ENCODE data around the gene CRABP1.
A peak's percentile ranks its signal among the peaks of the same experiment; 100 is the strongest.

Gene CRABP1

GRCh38 chr15:78340231-78341056 is at the start of gene CRABP1:
Gene CRABP1 (plus strand): TSS chr15:78340353. CDS start chr15:78340429, 76 bp downstream.
- no peak for DNase-seq (ENCODE audit: low read depth in 2 of 2, low spot score in 1 of 2)

- no peak for DNase-seq (ENCODE audit: low read depth in 2 of 2, low spot score in 1 of 2)
Observed at GRCh38 chr15:78291052-78291451, 49.1 kb upstream of the CRABP1 start.

GRCh38 chr15:78291698-78292097 is 48.5 kb upstream of the CRABP1 start:
- no peak for DNase-seq (ENCODE audit: low read depth in 2 of 2, low spot score in 1 of 2)

- no peak for DNase-seq (ENCODE audit: low read depth in 2 of 2, low spot score in 1 of 2)
Observed at GRCh38 chr15:78292219-78292618, 47.9 kb upstream of the CRABP1 start.

GRCh38 chr15:78299101-78299930 is 40.8 kb upstream of the CRABP1 start, which contains the start of gene SKIC8:
Gene SKIC8 (minus strand): TSS chr15:78299609. CDS start chr15:78295686, 3,923 bp downstream.
- DNase-seq (ENCODE audit: low read depth in 2 of 2, low spot score in 1 of 2), result peak; percentile 66 to 76

GRCh38 chr15:78301326-78301725 is 38.8 kb upstream of the CRABP1 start:
- DNase-seq (ENCODE audit: low read depth in 2 of 2, low spot score in 1 of 2), result no peak

GRCh38 chr15:78301828-78302227 is 38.3 kb upstream of the CRABP1 start:
- no peak for DNase-seq (ENCODE audit: low read depth in 2 of 2, low spot score in 1 of 2)

GRCh38 chr15:78302579-78303312 is 37.4 kb upstream of the CRABP1 start:
- DNase-seq (ENCODE audit: low read depth in 2 of 2, low spot score in 1 of 2), result no peak

GRCh38 chr15:78304216-78305066 is 35.7 kb upstream of the CRABP1 start:
- no peak for DNase-seq (ENCODE audit: low read depth in 2 of 2, low spot score in 1 of 2)

- no peak for DNase-seq (ENCODE audit: low read depth in 2 of 2, low spot score in 1 of 2)
Observed at GRCh38 chr15:78306176-78306774, 33.9 kb upstream of the CRABP1 start.

- DNase-seq (ENCODE audit: low read depth in 2 of 2, low spot score in 1 of 2), result no peak
Observed at GRCh38 chr15:78307976-78308375, 32.2 kb upstream of the CRABP1 start.

GRCh38 chr15:78308422-78309032 is 31.6 kb upstream of the CRABP1 start:
- DNase-seq (ENCODE audit: low read depth in 2 of 2, low spot score in 1 of 2), result no peak

- no peak for DNase-seq (ENCODE audit: low read depth in 2 of 2, low spot score in 1 of 2)
Observed at GRCh38 chr15:78311292-78311691, 28.9 kb upstream of the CRABP1 start.

- no peak for DNase-seq (ENCODE audit: low read depth in 2 of 2, low spot score in 1 of 2)
Observed at GRCh38 chr15:78312536-78312935, 27.6 kb upstream of the CRABP1 start.

GRCh38 chr15:78312957-78313356 is 27.2 kb upstream of the CRABP1 start:
- DNase-seq (ENCODE audit: low read depth in 2 of 2, low spot score in 1 of 2), result no peak

- no peak for DNase-seq (ENCODE audit: low read depth in 2 of 2, low spot score in 1 of 2)
Observed at GRCh38 chr15:78313383-78313782, 26.8 kb upstream of the CRABP1 start.

- no peak for DNase-seq (ENCODE audit: low read depth in 2 of 2, low spot score in 1 of 2)
Observed at GRCh38 chr15:78314181-78314581, 26.0 kb upstream of the CRABP1 start.

GRCh38 chr15:78315686-78316282 is 24.4 kb upstream of the CRABP1 start:
- DNase-seq (ENCODE audit: low read depth in 2 of 2, low spot score in 1 of 2), result no peak
